ENCODE data around the gene ATG2B.

The ATG2B gene

DNA sequence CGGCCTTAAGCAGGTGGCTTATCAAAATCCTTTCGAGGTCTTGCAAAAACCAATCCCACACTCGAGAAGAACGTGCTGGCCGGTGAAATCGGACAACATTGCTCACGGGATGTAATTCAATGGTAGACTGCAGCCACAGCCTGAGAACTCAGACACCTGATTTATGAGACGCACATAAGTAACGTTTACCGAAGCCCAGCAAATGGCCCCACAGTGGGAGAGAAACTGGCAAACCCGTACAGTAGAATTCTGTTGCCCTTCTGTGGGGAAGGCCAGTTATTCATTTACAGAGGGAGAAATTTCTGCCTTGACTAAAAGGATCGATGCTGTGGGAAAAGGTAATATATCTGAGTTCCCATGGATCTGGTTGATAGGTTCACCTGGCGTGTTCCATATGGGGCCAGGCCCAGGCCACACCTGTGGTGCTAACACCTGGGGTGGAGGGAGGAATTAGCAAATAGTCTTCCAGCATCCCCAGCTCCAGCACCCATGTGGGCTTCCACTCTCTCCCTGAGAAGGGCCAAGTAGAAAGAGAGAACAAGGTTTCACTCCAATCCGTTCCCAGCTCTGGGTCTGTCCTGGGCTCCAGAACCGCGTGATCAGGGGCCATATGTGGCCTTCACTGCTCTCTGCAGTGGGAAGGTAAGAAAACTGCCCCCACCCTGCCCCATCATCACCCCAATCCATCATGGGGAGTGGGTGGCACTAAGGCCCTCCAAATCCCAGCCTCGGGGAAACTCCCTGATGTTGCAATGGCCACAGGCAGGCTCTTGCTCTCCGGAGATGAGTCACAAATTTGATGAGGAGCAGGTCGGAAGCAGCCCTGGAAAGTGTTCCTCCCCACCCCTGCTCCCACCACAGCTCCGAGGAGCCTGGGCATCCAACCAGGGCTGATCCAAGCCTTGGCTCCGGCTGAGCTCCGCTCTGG, 94.4 kb downstream of the ATG2B start:
- DNase-seq = no peak

DNA sequence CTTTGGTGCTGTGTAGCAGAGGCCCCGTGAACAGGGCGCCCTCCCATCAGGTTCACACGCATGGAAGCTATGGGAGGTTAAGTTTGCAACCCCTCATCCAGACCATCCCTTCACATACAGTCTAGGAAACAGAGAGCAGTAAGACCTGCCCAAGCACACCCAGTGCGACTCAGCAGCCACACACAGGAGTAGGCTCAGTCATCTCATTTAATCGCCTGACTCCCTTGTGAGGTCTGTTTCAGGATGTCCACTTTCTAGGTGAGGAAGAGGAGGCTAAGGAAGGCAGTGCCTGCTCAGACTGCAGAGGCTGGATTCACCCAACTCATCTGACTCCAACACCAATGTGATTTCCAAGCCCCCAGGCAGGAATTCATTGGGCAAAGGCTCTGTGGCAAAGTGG, 95.2 kb downstream of the ATG2B start:
- no peak for DNase-seq

DNA sequence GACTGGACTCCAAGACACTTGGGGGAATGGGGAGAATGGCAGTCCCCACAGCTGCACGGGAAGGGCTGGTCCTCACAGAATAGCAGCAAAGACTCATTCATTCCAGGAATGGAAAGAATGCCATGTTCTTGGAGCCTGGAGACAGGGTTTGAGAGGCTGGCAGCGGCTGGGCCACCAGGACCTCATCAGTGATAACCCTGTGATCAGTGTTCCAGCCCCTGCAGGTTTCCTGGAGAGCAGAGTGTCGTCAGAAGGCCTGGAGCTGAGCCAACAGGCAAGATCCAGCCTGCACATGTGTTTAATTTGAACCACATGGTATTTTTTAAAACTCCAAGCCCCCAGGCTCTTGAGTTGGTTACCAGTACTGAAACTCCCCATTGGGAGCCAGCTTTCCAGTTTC, 95.8 kb downstream of the ATG2B start:
- no peak for DNase-seq

DNA sequence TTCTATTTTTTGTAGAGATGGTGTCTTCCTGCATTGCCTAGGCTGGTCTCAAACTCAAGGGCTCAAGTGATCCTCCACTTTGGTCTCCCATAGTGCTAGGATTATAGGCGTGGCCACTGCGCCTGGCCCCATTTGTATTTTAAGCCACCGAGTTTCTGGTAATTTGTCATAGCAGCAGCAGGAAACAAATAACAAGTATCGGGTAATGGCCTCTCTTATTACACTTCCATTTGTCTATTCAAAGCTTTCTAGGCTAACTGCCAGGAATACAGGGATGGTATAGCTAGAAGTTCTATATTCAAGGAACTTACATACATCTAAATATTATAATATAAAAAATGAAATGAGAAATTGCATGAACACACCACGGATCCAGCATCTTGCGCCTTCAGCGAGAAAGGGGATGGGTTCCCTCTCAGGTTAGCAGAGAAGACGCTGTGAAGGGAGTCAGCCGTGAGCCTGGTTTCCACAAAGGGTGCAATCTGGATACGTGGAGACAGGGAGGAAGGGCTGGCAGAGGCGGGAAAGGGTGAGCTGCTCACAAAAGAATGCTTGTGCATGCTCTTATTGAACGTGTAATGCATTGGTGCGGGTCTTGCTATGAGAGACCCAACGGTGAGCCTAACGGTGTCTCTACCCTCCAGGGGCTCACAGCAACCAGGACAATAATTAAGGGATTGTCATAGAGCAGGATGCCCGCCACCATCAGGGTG, 97.6 kb downstream of the ATG2B start:
- DNase-seq = no peak

DNA sequence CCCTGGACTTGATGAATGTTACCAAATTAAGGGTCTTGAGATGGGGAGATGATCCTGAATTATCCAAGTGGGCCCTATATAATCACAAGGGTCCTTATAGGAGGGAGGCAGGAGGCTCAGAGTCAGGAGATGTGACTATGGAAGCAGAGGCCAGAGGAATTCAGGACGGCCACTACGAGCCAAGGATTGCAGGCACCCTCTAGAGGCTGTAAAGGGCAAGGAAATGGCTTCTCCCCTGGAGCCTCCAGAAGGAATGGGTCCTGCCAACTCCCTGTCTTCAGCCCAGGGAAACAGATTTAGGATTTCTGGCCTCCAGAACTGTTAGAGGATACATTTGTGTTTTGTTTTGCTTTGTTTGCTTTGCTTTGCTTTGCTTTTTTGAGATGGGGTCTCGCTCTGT, 98.3 kb downstream of the ATG2B start:
- DNase-seq = no peak

DNA sequence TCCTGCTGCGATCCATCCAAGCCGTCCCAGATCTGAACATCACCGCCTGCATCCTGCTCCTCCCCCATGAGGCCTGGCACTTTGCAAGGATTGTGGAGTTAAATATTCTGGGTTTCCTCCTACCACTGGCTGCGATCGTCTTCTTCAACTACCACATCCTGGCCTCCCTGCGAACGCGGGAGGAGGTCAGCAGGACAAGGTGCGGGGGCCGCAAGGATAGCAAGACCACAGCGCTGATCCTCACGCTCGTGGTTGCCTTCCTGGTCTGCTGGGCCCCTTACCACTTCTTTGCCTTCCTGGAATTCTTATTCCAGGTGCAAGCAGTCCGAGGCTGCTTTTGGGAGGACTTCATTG, 99.0 kb downstream of the ATG2B start:
- no peak for DNase-seq

DNA sequence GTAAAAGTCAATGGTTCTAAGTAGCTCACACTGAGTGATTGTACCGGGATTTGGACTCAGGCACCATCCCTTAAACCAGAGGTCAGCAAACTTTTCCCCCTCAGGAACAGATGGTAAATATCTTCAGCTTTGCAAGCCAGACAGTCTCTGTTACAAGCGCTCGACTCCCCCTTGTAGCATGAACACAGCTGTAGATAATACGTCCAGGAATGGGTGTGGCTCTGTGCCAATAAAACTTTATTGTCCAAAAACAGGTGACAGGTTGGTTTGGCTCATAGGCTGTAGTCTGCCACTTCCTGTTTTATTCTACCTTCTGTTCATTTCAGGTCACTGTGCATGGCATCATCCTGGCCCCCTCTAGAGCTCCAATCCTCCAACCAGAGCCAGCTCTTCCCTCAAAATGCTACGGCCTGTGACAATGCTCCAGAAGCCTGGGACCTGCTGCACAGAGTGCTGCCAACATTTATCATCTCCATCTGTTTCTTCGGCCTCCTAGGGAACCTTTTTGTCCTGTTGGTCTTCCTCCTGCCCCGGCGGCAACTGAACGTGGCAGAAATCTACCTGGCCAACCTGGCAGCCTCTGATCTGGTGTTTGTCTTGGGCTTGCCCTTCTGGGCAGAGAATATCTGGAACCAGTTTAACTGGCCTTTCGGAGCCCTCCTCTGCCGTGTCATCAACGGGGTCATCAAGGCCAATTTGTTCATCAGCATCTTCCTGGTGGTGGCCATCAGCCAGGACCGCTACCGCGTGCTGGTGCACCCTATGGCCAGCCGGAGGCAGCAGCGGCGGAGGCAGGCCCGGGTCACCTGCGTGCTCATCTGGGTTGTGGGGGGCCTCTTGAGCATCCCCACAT, 99.6 kb downstream of the ATG2B start:
- DNase-seq = no peak

DNA sequence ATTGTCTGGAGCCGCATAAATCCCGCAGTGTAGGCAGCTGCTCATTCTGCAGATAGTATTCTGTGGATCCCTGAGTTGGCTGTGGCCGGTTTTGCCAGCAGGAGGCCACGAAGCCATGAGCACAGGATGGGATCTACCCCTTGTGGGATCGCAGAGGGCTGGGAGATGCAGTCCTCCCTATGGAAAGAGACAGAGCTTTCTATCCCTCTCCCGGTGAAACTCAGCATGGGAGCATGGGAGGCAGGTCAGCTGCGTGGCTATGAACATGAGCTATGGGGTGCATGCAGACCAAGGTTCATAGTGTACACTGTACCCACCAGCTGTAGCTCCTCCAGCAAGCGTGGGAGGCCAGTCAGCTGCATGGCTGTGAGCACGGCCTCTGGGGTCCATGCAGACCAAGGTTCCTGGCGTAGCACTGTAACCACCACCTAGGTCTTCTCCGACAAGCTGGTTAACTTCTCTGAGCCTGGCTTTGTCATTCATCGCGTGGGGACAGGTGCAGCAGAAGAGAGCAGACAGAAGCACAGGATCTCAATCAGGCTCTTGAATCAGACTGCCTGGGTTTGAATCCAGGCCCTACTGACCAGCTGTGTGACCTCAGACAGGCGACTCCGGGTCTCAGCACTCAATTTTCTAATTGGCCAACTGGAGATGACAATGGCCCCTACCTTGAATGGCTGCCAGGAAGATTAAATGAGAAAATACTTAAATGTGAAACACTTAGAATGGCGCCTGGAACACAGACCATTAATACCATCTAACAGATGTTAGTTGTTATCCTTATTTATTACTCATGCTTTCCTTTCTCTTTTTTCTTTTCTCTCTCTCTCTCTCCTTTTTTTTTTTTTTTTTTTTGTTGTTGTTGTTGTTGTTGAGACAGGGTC, 101.1 kb downstream of the ATG2B start:
- no peak for DNase-seq

DNA sequence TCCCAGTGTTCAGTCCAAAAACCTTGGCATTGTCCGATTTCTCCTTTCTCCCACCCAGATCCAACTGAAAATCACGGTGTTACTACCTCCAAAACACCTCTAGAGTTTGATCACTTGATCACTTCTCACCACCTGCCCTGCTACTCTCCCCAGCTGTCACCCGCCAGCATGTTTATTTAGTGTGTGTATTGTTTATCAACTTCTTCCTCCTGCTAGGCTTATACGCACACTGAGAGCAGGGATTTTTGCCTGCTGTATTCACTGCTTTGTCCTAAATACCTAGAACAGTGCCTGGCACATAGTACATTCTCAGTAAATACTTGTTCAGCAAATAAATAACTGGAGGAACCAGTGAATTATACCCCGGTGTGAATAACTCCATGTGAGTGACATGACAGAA, 102.1 kb downstream of the ATG2B start:
- no peak for DNase-seq

DNA sequence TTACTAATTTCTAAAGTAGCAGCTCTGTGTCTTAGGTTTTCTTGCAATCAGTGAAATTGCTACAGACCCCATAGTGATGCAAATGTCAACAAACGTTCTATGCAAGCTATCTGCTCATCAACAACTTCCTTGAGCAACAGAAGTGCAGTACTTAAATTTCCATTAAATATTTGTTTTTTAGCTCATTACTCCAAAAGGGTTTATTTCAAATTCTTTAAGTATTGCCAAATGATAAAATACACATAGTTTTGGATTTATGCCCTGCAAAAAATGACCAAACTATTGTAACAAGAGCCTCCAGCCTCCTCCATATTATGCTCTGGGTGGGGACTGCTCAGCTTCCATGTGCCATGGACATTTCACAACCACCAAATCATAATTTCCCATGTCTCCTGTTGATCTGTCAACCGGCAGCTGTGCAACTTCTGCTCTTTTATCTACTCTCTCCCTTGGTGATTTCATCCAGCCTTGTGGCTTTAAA, 102.8 kb downstream of the ATG2B start:
- no peak for DNase-seq

DNA sequence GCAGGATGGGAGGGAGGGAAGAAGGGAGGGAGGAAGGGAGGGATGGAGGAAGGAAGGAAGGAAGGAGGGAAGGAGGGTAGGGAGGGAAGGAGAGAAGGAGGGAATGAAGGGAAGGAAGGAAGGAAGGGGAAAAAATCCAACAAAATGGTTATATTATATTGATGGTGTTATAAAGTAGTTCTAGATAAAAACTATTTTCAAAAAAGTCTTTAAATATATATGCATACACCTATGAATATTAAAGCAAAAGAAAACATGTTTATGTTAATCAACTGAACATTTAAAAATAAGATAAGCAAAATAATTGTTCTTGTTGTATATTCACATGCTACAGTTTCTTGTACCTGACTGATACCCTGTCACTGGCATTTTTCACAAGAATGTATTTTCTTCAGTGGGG, 105.2 kb downstream of the ATG2B start:
- DNase-seq = no peak

DNA sequence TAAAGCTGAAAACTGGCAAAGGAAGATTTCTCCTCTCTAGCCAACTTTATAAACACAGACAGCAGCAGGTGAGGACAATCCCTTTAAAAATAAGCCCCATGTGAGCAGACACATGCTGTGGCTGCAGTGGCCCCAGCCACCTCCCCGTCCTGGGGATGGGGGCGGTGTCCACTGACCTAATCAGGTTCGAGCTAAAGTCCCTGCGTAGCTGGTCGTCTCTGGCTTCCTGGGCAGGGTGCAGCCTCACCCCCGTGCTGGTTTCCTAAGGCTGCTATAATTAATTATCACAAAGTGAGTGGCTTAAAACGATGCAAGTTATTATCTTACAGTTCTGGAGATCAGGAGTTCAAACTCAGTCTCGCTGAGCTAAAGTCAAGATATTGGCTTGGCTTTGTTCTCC, 106.1 kb downstream of the ATG2B start:
- no peak for DNase-seq

DNA sequence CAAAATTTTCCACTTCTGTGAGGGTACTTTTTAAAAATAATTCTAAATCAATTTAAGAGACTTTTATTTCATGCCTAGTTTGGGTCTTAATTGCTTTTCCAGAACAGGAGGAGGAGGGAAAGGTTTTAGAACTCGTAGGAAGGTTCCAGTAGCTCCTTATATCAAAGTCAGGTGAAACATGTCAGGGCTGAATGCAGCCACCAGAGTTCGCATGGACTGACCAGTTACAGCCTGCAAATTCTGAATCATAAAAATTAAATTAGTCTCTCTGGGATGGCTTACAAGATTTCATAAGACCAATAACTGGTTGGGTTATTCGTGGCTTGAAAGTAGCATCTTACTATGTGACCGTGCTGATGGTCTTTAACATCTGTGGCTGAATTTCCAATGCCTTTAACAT, 106.7 kb downstream of the ATG2B start:
- DNase-seq = no peak

DNA sequence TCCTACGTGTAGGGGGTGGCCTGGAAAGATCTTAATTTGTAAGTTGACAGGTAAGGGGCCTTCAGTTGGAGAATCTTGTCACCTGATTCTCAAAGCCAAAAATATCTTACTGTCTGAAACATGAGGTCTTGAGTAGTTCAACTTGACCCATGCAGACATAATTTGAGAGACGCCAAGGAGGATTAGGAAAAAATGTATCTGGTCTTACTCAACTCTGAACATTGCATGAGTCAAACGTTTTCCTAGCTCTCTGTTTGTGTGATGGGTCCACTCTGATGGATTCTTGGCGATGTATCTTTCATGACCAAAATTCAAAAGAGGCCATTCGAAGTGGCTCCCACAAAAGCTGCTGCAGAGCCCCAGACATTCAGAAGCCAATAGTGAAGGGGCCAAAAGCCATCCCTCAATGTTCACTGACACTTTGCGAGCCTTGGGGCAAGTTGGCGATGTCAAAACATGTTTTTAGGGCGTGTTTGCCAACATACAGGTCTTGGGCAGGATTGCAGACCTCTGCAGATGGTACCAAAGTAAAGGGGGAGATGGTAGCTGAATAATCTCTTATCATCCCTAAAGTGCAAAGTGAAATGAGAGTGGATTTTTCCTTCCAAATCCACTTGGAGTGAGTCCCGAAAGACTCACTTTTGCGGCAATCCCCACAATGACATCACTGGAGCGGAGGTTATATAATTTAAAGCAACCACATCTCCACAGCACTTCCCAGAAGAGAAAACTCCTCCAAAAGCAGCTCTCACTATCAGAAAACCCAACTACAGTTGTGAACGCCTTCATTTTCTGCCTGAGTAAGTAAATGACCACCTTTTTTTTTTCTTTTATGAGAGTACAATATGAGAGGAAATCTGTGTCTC, 107.4 kb downstream of the ATG2B start, which contains the start of gene BDKRB1:
BDKRB1 (plus strand) TSS at position 710 of the 866 bp plus-strand sequence. CDS start 7,473 bp downstream, outside the sequence.
- no peak for DNase-seq

DNA sequence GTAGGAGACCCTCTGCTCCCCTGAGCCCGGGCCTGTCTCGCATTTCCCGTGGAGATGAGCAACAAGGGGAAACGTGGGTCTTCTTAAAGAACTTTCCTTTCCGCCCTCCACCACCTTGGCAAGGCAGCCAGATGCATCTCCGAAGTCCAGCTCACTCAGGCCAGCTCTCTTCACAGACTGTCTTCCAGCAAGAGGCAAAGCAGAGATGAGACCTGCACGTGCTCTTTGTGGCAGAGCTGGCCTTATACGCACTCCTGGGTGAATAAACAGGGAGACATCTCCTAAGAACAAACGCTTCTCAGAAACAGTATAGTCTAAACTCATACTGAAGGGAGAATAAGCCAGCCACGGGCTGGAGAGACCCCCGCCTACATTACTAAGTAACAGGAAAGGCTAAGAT, 108.5 kb downstream of the ATG2B start:
- DNase-seq = no peak

DNA sequence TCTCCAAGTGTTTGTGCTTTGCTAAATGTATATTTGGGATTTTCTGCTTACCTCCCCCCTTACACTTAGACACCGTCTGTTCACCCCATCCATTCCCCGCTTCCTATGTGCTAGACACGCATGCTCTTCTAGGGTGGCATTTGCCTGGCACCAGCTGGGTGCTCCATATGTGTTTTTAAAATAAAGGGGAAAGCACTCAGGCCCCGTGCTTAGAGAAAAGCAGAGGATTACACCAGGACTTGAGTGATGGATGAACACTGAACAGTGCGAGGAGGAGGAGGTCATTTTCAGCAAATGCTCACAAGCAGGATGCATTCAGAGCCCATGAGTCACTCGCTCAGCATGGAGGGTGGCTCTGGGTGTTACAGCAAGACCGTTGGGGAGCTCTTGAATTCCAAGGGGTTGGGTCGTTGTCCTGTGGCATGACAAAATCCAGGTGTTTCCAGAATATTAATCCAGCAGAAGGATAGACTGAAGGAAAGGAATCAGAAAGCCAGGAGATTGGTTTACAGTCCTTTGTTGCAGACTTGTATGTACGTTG, 110.1 kb downstream of the ATG2B start:
- DNase-seq = no peak

DNA sequence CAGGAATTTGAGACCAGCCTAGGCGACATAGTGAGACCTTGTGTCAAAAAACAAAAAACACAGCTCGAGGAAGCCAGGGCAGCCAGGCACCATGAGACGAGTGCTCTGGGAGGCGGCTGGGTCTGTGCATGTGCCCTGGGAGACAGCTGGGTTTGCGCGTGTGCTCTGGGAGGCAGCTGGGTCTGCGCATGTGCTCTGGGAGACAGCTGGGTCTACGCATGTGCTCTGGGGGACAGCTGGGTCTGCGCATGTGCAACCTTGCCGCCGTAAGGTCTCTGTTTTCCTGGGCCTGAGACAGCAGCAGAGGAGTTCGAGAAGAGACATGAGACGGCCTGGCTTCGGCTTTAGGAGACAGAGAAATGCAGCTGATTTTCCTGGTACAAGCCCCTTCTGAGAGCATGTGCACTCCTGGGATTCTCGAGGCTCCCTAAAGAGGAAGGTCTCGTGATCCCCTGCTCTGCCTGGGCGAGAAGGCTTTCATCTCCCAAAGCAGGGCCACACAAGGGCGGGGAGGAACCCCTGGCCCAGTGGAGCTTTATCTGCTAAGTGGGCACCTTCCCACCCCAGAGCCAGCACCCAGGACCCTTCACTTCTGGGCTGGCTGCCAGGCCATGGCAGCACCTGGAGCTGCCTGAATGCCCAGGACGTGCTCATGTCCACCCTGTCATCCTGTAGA, 110.7 kb downstream of the ATG2B start:
- DNase-seq = no peak

DNA sequence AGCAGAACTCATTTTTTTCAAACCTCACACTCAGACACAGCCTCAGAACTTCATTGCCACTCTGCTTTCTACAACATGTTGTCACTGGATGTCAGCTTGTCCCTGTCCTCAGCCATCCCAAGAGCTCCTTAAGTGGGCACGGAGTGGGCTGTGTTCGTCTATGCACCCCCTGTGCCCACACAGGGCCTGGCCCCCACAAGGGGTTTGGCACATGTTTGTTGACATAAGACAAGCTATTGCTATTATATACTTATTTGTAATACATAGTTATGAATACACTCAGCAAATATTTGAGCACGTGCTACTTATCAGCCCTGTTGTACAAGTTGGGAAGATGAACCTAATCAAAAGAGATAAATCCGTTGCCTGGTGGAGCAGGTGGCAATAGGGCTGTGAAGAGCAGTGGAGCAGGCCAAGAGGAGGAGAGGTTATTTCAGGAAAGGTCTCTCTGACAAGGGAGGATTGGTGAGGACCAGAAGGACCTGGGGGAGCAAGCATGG, 111.4 kb downstream of the ATG2B start:
- DNase-seq = no peak

DNA sequence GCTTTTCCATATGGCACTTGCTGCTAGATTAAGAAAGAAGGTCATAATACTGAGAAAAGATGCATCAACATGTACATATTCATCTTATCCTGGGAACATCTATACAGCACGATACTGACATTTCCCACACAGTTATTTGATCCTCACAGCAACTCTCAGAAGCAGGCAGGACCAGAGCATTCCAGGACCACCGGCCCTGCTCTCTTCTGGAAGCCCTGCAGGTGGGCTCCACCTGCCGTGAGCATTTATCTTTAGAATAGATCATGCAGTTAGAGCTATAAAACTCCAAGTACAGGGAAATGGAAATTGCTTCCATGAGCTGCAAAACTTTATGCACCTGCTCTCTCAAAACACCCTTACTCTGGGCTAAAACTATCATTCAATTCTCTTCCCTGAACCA, 112.7 kb downstream of the ATG2B start:
- no peak for DNase-seq

DNA sequence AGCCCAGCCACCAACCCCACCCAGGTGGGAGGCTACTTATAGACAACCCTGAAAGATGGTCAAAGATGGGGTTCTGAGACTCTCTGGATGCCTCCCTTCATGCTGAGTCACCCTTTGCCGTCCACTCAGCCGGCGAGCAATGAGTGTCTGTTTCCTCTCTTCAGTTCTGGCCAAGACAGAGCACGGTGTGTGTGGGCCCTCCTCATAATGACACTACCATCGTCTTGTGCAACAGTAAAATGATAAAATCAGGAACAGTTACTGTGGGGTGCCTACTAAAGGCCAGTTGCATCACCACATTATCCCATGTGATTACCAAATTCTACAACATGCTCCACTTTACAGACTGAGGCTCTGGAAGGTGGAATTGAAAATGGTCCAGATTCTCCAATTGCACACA, 114.1 kb downstream of the ATG2B start:
- DNase-seq = peak in 1 of 2 donors; percentile 33
